SK-N-SH (cell line): ENCODE data around the gene EGFL8. TPM values are rescaled to one million over a fixed set of nuclear protein-coding genes. Genes with fewer than 3 reads are reported as not detected.

Source experiments
- CTCF ChIA-PET: fragments of 300-600, 350-600 bp; formaldehyde crosslinking; extraction: SDS; loops from one replicate; lab custom pipeline; 2021; lab: Yijun Ruan, JAX
- POLR2A ChIA-PET: fragments of 350-600 bp; sonication (Branson Sonifier 250); formaldehyde crosslinking; extraction: SDS; loops from one replicate; lab custom pipeline; 2020; ENCODE audit warnings: antibody characterized with exemption, inconsistent platforms; lab: Yijun Ruan, JAX
- DNase-seq: peaks from one replicate; pipeline ENCODE4 v3.0.0; 2012
- H2AFZ ChIP-seq: fragments of 200-600 bp; sonication (generic); 2 replicates; pipeline ENCODE4 v1.8.1; 2016; ENCODE audit warnings: antibody characterized with exemption, mild to moderate bottlenecking, low read depth
- H3F3A ChIP-seq: fragments of 200-600 bp; sonication (generic); replicated peaks from 2 replicates; pipeline ENCODE3; 2016; ENCODE audit warnings: antibody characterized with exemption, mild to moderate bottlenecking; ENCODE audit not compliant: insufficient read depth
- H3K27ac ChIP-seq, 2 experiments: fragments of 200-500 bp in 1 of 2; fragments of 200-600 bp in 1 of 2; sonication (Bioruptor generic) in 1 of 2; sonication (generic), shearing (Covaris generic) in 1 of 2; 2 replicates each; pipeline versions ENCODE4 v1.5.1 to v1.6.1; 2014 to 2016; ENCODE audit warnings: low read depth in 2 of 2, inconsistent platforms in 1 of 2, low read length in 1 of 2, mild to moderate bottlenecking in 1 of 2, mixed read lengths in 1 of 2
- H3K27me3 ChIP-seq: fragments of 200-600 bp; sonication (generic), shearing (Covaris generic); 2 replicates; pipeline ENCODE4 v1.6.1; 2016; ENCODE audit warnings: mixed run types; ENCODE audit not compliant: insufficient read depth
- H3K36me3 ChIP-seq, 2 experiments: fragments of 200-500 bp in 1 of 2; fragments of 200-600 bp in 1 of 2; sonication (Bioruptor generic) in 1 of 2; sonication (generic) in 1 of 2; replicated peaks in 1 of 2; 2 replicates each; pipeline versions ENCODE3 to v1.5.1; 2014 to 2016; ENCODE audit warnings: low read length in 1 of 2, mild to moderate bottlenecking in 1 of 2; ENCODE audit not compliant: insufficient read depth in 2 of 2, control insufficient read depth in 1 of 2
- H3K4me1 ChIP-seq, 2 experiments: fragments of 200-500 bp in 1 of 2; fragments of 200-600 bp in 1 of 2; sonication (Bioruptor generic) in 1 of 2; sonication (generic), shearing (Covaris generic) in 1 of 2; 2 replicates each; pipeline versions ENCODE4 v1.5.1 to v1.6.1; 2014 to 2016; ENCODE audit warnings: low read depth in 1 of 2, low read length in 1 of 2, mixed run types in 1 of 2; ENCODE audit not compliant: insufficient read depth in 2 of 2, control insufficient read depth in 1 of 2
- H3K4me2 ChIP-seq: fragments of 200-600 bp; sonication (generic), shearing (Covaris generic); 2 replicates; pipeline ENCODE4 v1.6.1; 2017; ENCODE audit warnings: mixed run types
- H3K4me3 ChIP-seq, 2 experiments: fragments of 200-500 bp in 1 of 2; fragments of 200-600 bp in 1 of 2; sonication (Bioruptor generic) in 1 of 2; sonication (generic), shearing (Covaris generic) in 1 of 2; 2 replicates each; pipeline versions ENCODE4 v1.5.1 to v1.8.1; 2014 to 2016; ENCODE audit warnings: low read depth in 2 of 2, inconsistent platforms in 1 of 2, low read length in 1 of 2, mild to moderate bottlenecking in 1 of 2, mixed read lengths in 1 of 2, moderate library complexity in 1 of 2
- H3K79me2 ChIP-seq: fragments of 200-600 bp; sonication (generic); 2 replicates; pipeline ENCODE4 v1.8.1; 2017; ENCODE audit warnings: mild to moderate bottlenecking; ENCODE audit not compliant: insufficient read depth
- H3K9ac ChIP-seq: fragments of 200-600 bp; sonication (generic); 2 replicates; pipeline ENCODE4 v1.6.1; 2017; ENCODE audit warnings: mixed run types
- H3K9me2 ChIP-seq: fragments of 200-600 bp; sonication (generic); 2 replicates; pipeline ENCODE4 v1.6.1; 2017; ENCODE audit warnings: mixed run types
- H3K9me3 ChIP-seq: fragments of 200-600 bp; sonication (generic); 2 replicates; pipeline ENCODE4 v1.6.1; 2017; ENCODE audit warnings: mixed run types, mild to moderate bottlenecking, moderate library complexity
- H4K20me1 ChIP-seq: fragments of 200-600 bp; sonication (generic); 2 replicates; pipeline ENCODE4 v1.6.1; 2017; ENCODE audit warnings: mild to moderate bottlenecking, mixed run types; ENCODE audit not compliant: insufficient read depth
- ELF1 ChIP-seq: IDR thresholded peaks from 2 replicates; pipeline ENCODE4 v1.4.0; 2012
- EP300 ChIP-seq, 2 experiments: IDR thresholded peaks; 2 replicates each; pipeline versions ENCODE4 v1.4.0 to v1.6.1; 2012; ENCODE audit warnings: borderline replicate concordance in 1 of 2, low read depth in 1 of 2, low read length in 1 of 2
- EZH2phosphoT487 ChIP-seq: fragments of 200-600 bp; sonication (generic); IDR thresholded peaks from 2 replicates; pipeline ENCODE4 v1.6.1; 2017; ENCODE audit warnings: low read depth, mixed run types, mild to moderate bottlenecking, antibody characterized with exemption, moderate library complexity, borderline replicate concordance
- FOXJ3 ChIP-seq: sonication (generic); formaldehyde crosslinking; IDR thresholded peaks from 2 replicates; pipeline ENCODE4 v1.5.1; 2020; ENCODE audit warnings: mild to moderate bottlenecking, missing genetic modification reagents
- FOXM1 ChIP-seq: IDR thresholded peaks from 2 replicates; pipeline ENCODE4 v1.4.0; 2012; ENCODE audit warnings: low read depth, mild to moderate bottlenecking
- MEF2A ChIP-seq: IDR thresholded peaks from 2 replicates; pipeline ENCODE4 v1.4.0; 2012; ENCODE audit warnings: low read depth, borderline replicate concordance
- NRF1 ChIP-seq: IDR thresholded peaks from 2 replicates; pipeline ENCODE4 v1.6.1; 2012; ENCODE audit warnings: low read depth, mild to moderate bottlenecking, low read length
- REST ChIP-seq: IDR thresholded peaks from 2 replicates; pipeline ENCODE4 v1.6.1; 2012; ENCODE audit warnings: mild to moderate bottlenecking, low read depth, low read length, moderate library complexity
- USF1 ChIP-seq: IDR thresholded peaks from 2 replicates; pipeline ENCODE4 v1.4.0; 2012; ENCODE audit warnings: low read depth, borderline replicate concordance
- YY1 ChIP-seq: IDR thresholded peaks from 2 replicates; pipeline ENCODE4 v1.4.0; 2012; ENCODE audit warnings: low read depth, mild to moderate bottlenecking
- WGBS: methylation state at CpG from one replicate; pipeline ENCODE4 v1.1.6; 2017; ENCODE audit warnings: low lambda C conversion rate; 5-methylcytosine and 5-hydroxymethylcytosine counted together
- polyA plus RNA-seq, 3 experiments: library from polyadenylated mRNA; depleted of rRNA; stranded (reverse); fragments of >200 nt; gene quantifications; 2 replicates each; pipeline ENCODE4 v1.2.3, GENCODE V29; 2012

EGFL8 gene
- polyA plus RNA-seq, 1 of the 3 experiments (the other 2 are of a cell fraction), result 7.7 TPM

- Histone ChIP-seq H3K36me3 (no peaks in the 10 kb centered on the region), H3K9me3 (no peaks in the 10 kb centered on the region), H3K4me1 (peaks cover 6 to 9% of the 10 kb centered on the region in 2 experiments; a peak in 1 of 4 replicates), H4K20me1 (no peaks in the 10 kb centered on the region), H3K27ac (no peak overlapping the region)
- no peak for TF ChIP-seq MEF2A
- TF ChIP-seq FOXJ3 (CRISPR knock-in tag), result no peak
- TF ChIP-seq YY1, result no peak
- TF ChIP-seq, all 33 proteins: peak for 0
- Histone ChIP-seq H3K4me2 (no peak overlapping the region), H2AFZ (no peak overlapping the region), H3F3A (peaks cover 10% of the 10 kb centered on the region), H3K9me2 (no peaks in the 10 kb centered on the region), H3K27me3 (peaks cover 17% of the 10 kb centered on the region; the same call in 1 of the 2 replicates), H3K9ac (no peak overlapping the region), H3K4me3 (no peak overlapping the region), H3K79me2 (no peaks in the 10 kb centered on the region)
- DNase-seq, result no peak
- WGBS, result 17% methylated on average over 4 of the region's 13 CpGs
- CTCF ChIA-PET, result no interaction called here
- POLR2A ChIA-PET, result no interaction called here
These were observed 36.5 kb downstream of the EGFL8 start for GRCh38 chr6:32200711-32201475.

- DNase-seq, result no peak
- POLR2A ChIA-PET, result no interaction called here
- peaks cover under 1% of the 10 kb centered on the region for H3F3A ChIP-seq
These were observed 37.8 kb downstream of the EGFL8 start for GRCh38 chr6:32202186-32202585.

More at GRCh38 chr6:32202186-32202585, 37.8 kb downstream of the EGFL8 start:
- TF ChIP-seq MEF2A (no peak), YY1 (no peak), USF1 (no peak), EP300 (IDR thresholded peaks at IDR 0.05; ENCODE audit: borderline replicate concordance in 1 of 2, low read depth in 1 of 2, low read length in 1 of 2) (no peak), ELF1 (no peak), FOXM1 (no peak), REST (no peak), NRF1 (no peak), EZH2phosphoT487 (no peak)
- 39% methylated on average over 9 of the region's 9 CpGs for WGBS
- no peaks in the 10 kb centered on the region for H3K9me2 ChIP-seq
- no peak overlapping the region for H3K9ac ChIP-seq
- H3K4me2 ChIP-seq, result no peak overlapping the region
- no peak overlapping the region for H2AFZ ChIP-seq
- no peaks in the 10 kb centered on the region for H3K79me2 ChIP-seq
- H4K20me1 ChIP-seq, result no peaks in the 10 kb centered on the region
- H3K27ac ChIP-seq, result no peak overlapping the region
- CTCF ChIA-PET, result no interaction called here
- H3K4me1 ChIP-seq, result peaks cover under 1 to 3% of the 10 kb centered on the region in 2 experiments; a peak in 1 of 4 replicates
- H3K36me3 ChIP-seq, result no peaks in the 10 kb centered on the region
- no peaks in the 10 kb centered on the region for H3K9me3 ChIP-seq
- peaks cover 17% of the 10 kb centered on the region; the same call in 1 of the 2 replicates for H3K27me3 ChIP-seq
- H3K4me3 ChIP-seq, result no peak overlapping the region
